WTC11 (cell line): ENCODE measurements around the gene RPTOR.

Experiments used
- AR ChIP-seq: fragments of 250-450 bp; sonication (Bioruptor Pico); IDR thresholded peaks from 2 replicates; pipeline ENCODE4 v1.9.0; 2021; ENCODE audit warnings: mild to moderate bottlenecking
- ATF1 ChIP-seq: sonication (generic); formaldehyde crosslinking; IDR thresholded peaks from 2 replicates; pipeline ENCODE4 v1.8.1; 2023; ENCODE audit warnings: mild to moderate bottlenecking, moderate library complexity, missing genetic modification reagents
- CTCF ChIP-seq: fragments of 200-600 bp; IDR thresholded peaks from 2 replicates; pipeline ENCODE4 v1.8.0; 2022; ENCODE audit warnings: antibody characterized with exemption
- FOXJ3 ChIP-seq: sonication (generic); formaldehyde crosslinking; IDR thresholded peaks from 2 replicates; pipeline ENCODE4 v1.9.0; 2021; ENCODE audit warnings: missing genetic modification reagents, mild to moderate bottlenecking, borderline replicate concordance
- MLX ChIP-seq: sonication (generic); formaldehyde crosslinking; IDR thresholded peaks from 2 replicates; pipeline ENCODE4 v1.8.1; 2023; ENCODE audit warnings: mild to moderate bottlenecking, missing genetic modification reagents, moderate library complexity

GRCh38 chr17:80792373-80792781, 247.7 kb downstream of the RPTOR start:
- TF ChIP-seq AR (CRISPR knock-in tag): no peak
- no peak for TF ChIP-seq CTCF
- no peak for TF ChIP-seq FOXJ3 (CRISPR knock-in tag)
- no peak for TF ChIP-seq ATF1 (CRISPR knock-in tag)
- no peak for TF ChIP-seq MLX
